HepG2 (cell line): ENCODE measurements around the gene TTLL7. TPM values are rescaled to one million over a fixed set of nuclear protein-coding genes. Genes with fewer than 3 reads are reported as not detected.

ENCODE experiments used
- ATAC-seq: fragments of 200-7000 bp; cut with Tn5 transposase; 3 replicates; pipeline ENCODE4 v1.9.1; 2020; ENCODE audit warnings: mild to moderate bottlenecking, moderate library complexity
- BruUV-seq: library from RNA; stranded (reverse); fragments of 400-500 nt; replicated peaks from 2 replicates; lab custom pipeline; 2021; lab: Mats Ljungman, UMichigan
- CTCF ChIA-PET: fragments of 300-600 bp; formaldehyde crosslinking; extraction: SDS; loops from one replicate; lab custom pipeline; 2021; ENCODE audit warnings: low total read pairs, inconsistent platforms, low intra/inter-chr PET ratio; lab: Yijun Ruan, JAX
- POLR2A ChIA-PET: fragments of 350-600 bp; sonication (Branson Sonifier 250); formaldehyde crosslinking; loops from one replicate; lab custom pipeline; 2020; ENCODE audit warnings: antibody characterized with exemption, inconsistent platforms; lab: Yijun Ruan, JAX
- DNase-seq: peaks from one replicate; pipeline ENCODE4 v3.0.0-alpha.2; 2015; ENCODE audit warnings: low spot score
- FAIRE-seq: peaks from 3 replicates; lab custom pipeline; 2011; peaks lifted over from hg19 to GRCh38; lab: Jason Lieb, UNC
- H2AFZ ChIP-seq: one replicate; pipeline ENCODE4 v1.6.1; 2011; ENCODE audit warnings: low read length, inconsistent platforms
- H3K27ac ChIP-seq: fragments of 300-600 bp; 3 replicates; pipeline ENCODE4 v1.8.0; 2011; ENCODE audit warnings: mixed run types, mild to moderate bottlenecking, mixed read lengths, low read length, inconsistent platforms; ENCODE audit not compliant: insufficient read depth; ENCODE audit errors: extremely low read length
- H3K27me3 ChIP-seq, 2 experiments: fragments of 200-600 bp in 1 of 2; 2 replicates in 1 of 2; 3 replicates in 1 of 2; pipeline versions ENCODE4 v1.6.0 to v1.8.0; 2011; ENCODE audit warnings: low read length in 2 of 2, mild to moderate bottlenecking in 2 of 2, moderate library complexity in 2 of 2, inconsistent platforms in 1 of 2; ENCODE audit not compliant: insufficient read depth in 2 of 2, control insufficient read depth in 1 of 2
- H3K36me3 ChIP-seq, 2 experiments: fragments of 200-600 bp in 1 of 2; replicated peaks in 1 of 2; 2 replicates in 1 of 2; 3 replicates in 1 of 2; pipeline versions ENCODE4 v1.5.1 to v1.8.0; 2011; ENCODE audit warnings: low read length in 2 of 2, inconsistent platforms in 1 of 2; ENCODE audit not compliant: insufficient read depth in 2 of 2, control insufficient read depth in 1 of 2
- H3K4me1 ChIP-seq: 2 replicates; pipeline ENCODE4 v1.5.1; 2012; ENCODE audit warnings: low read length, inconsistent platforms; ENCODE audit not compliant: insufficient read depth
- H3K4me2 ChIP-seq: 2 replicates; pipeline ENCODE4 v1.6.0; 2011; ENCODE audit warnings: low read depth, low read length, inconsistent platforms
- H3K4me3 ChIP-seq, 3 experiments: fragments of 200-600 bp in 1 of 3; sonication (generic), shearing (Covaris generic) in 1 of 3; replicated peaks in 1 of 3; 2 replicates each; pipeline ENCODE4 v1.5.1; 2011 to 2016; ENCODE audit warnings: low read length in 3 of 3, inconsistent platforms in 2 of 3, low read depth in 2 of 3, mild to moderate bottlenecking in 2 of 3, control low read depth in 1 of 3, mixed read lengths in 1 of 3; ENCODE audit not compliant: insufficient read depth in 1 of 3
- H3K79me2 ChIP-seq: one replicate; pipeline ENCODE4 v1.6.1; 2011; ENCODE audit warnings: low read length, inconsistent platforms; ENCODE audit not compliant: insufficient read depth
- H3K9ac ChIP-seq: 2 replicates; pipeline ENCODE4 v1.6.0; 2011; ENCODE audit warnings: mild to moderate bottlenecking, low read depth, low read length, inconsistent platforms; ENCODE audit not compliant: insufficient read depth
- H3K9me3 ChIP-seq: 2 replicates; pipeline ENCODE4 v1.5.1; 2012; ENCODE audit warnings: mild to moderate bottlenecking, low read length
- H4K20me1 ChIP-seq: 2 replicates; pipeline ENCODE4 v1.6.0; 2011; ENCODE audit warnings: inconsistent platforms, mild to moderate bottlenecking, low read length, moderate library complexity; ENCODE audit not compliant: insufficient read depth
- CHD4 ChIP-seq: fragments of 200-600 bp; sonication (generic); IDR thresholded peaks from 2 replicates; pipeline ENCODE4 v1.7.0; 2017; ENCODE audit warnings: mild to moderate bottlenecking, low read length, borderline replicate concordance
- EED ChIP-seq: sonication (generic); formaldehyde crosslinking; IDR thresholded peaks from 2 replicates; pipeline ENCODE4 v1.5.0; 2020; ENCODE audit warnings: mild to moderate bottlenecking, missing genetic modification reagents
- FOXJ3 ChIP-seq: sonication (generic); formaldehyde crosslinking; IDR thresholded peaks from 2 replicates; pipeline ENCODE4 v1.4.0; 2020; ENCODE audit warnings: missing genetic modification reagents, mild to moderate bottlenecking, borderline replicate concordance
- FOXK2 ChIP-seq: fragments of 450-650 bp; IDR thresholded peaks from 2 replicates; pipeline ENCODE4 v1.6.1; 2016
- SRF ChIP-seq: IDR thresholded peaks from 2 replicates; pipeline ENCODE4 v1.6.1; 2011; ENCODE audit warnings: mild to moderate bottlenecking, low read depth, low read length, moderate library complexity
- ZBTB1 ChIP-seq: sonication (generic); formaldehyde crosslinking; IDR thresholded peaks from 2 replicates; pipeline ENCODE4 v1.4.0; 2020; ENCODE audit warnings: missing genetic modification reagents, borderline replicate concordance
- ZNF256 ChIP-seq: sonication (generic); formaldehyde crosslinking; conservative IDR thresholded peaks from 2 replicates; pipeline ENCODE4 v1.4.0; 2020; ENCODE audit warnings: missing genetic modification reagents
- ZNF3 ChIP-seq: IDR thresholded peaks from 2 replicates; pipeline ENCODE4 v1.7.0; 2017; ENCODE audit warnings: inconsistent platforms
- WGBS: methylation state at CpG from one replicate; pipeline ENCODE4 v1.1.6; 2017; ENCODE audit warnings: low lambda C conversion rate; 5-methylcytosine and 5-hydroxymethylcytosine counted together
- in situ Hi-C: cut with HindIII; loops from 2 replicates; pipeline ENCODE4 v1.10.0; 2017; ENCODE audit warnings: low pct_unique_long_range_greater_than_20kb; ENCODE audit not compliant: extremely low pct_ligation_motif_present
- intact Hi-C: fragments of 100-400 bp; cut with micrococcal nuclease; formaldehyde crosslinking; loops from one replicate; pipeline ENCODE4 v1.10.0; 2022; ENCODE audit not compliant: unreplicated experiment
- polyA plus RNA-seq, 8 experiments: library from polyadenylated mRNA; depleted of rRNA in 3 of 8; stranded (reverse) in 7 of 8; unstranded in 1 of 8; fragments of >200 nt; fragmentation: Illumina TruSeq in 4 of 8; extraction: Trizol in 4 of 8; gene quantifications; 2 replicates each; pipeline versions ENCODE4 v1.2.1 to v1.2.3, GENCODE V29; 2011 to 2016; ENCODE audit warnings: low read depth in 4 of 8, missing spikeins in 1 of 8, mixed read lengths in 1 of 8; ENCODE audit not compliant: insufficient read depth in 1 of 8
- total RNA-seq, 5 experiments: library from RNA; depleted of rRNA; stranded (reverse); fragments of >200 nt; fragmentation: Illumina TruSeq; extraction: Trizol; gene quantifications; 2 replicates each; pipeline ENCODE4 v1.2.3, GENCODE V29; 2016; ENCODE audit warnings: low read depth in 1 of 5
- TF ChIP-seq, protein P1 (sequence below): IDR thresholded peaks from 2 replicates; pipeline ENCODE4 v1.6.1; 2012; ENCODE audit warnings: inconsistent platforms
- TF ChIP-seq, protein P2 (sequence below): sonication (generic); formaldehyde crosslinking; IDR thresholded peaks from 2 replicates; pipeline ENCODE4 v1.5.1; 2020; ENCODE audit warnings: missing genetic modification reagents, mild to moderate bottlenecking, borderline replicate concordance
- TF ChIP-seq, protein P3 (sequence below), 2 experiments: IDR thresholded peaks; 2 replicates each; pipeline ENCODE4 v1.6.1; 2011 to 2012; ENCODE audit warnings: low read length in 2 of 2, borderline replicate concordance in 1 of 2, low read depth in 1 of 2, mild to moderate bottlenecking in 1 of 2, moderate library complexity in 1 of 2

The TTLL7 gene
- total and polyA plus RNA-seq, 2 of the 13 experiments (the other 11 are each of a cell fraction or from before 2014, with no cell fraction given) = 0.07 to 0.22 TPM

DNA sequence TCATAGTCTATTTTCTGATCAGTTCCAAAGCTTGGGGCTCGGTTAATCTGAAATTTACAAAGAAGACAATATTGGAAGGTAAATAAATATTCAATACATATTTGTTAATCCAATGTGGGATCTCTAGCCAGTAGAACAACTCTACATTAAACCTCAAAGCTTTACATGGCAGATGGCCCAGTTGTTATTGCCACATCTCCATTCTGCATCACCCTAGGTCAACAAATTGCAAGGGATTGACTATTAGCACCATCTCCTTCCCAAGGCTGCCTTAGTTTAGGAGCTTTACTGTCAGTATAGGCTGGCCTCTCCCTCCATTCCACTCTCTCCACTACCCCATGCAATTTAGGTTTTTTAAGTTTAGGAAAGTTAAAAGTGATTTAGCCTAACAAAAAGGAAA is 69.7 kb downstream of the TTLL7 start:
- H3K27me3 ChIP-seq = no peaks in the 10 kb centered on the region
- no peak overlapping the region for H3K4me3 ChIP-seq
- DNase-seq (no peak), FAIRE-seq (no peak), ATAC-seq (no peak)
- no peaks in the 10 kb centered on the region for H3K79me2 ChIP-seq
- no peaks in the 10 kb centered on the region for H3K36me3 ChIP-seq
- TF ChIP-seq ZNF3 (CRISPR knock-in tag) = no peak
- no peak overlapping the region for H3K4me2 ChIP-seq
- no peaks in the 10 kb centered on the region for H3K9me3 ChIP-seq
- no peaks in the 10 kb centered on the region for H3K4me1 ChIP-seq
- no peak overlapping the region for H3K9ac ChIP-seq
- POLR2A ChIA-PET = no interaction called here
- 31% methylated on average over 1 of the region's 1 CpG for WGBS
- intact Hi-C loops = no loop called here
- CTCF ChIA-PET = no interaction called here
- in situ Hi-C loops = loop anchor here (10.0 to 25.0 kb wide), 3 partner anchors 196 to 826 kb away; no protein-coding TSS in a partner anchor
- no peak overlapping the region for H3K27ac ChIP-seq
- BruUV-seq = no TSS peak
- no peaks in the 10 kb centered on the region for H4K20me1 ChIP-seq
- H2AFZ ChIP-seq = no peak overlapping the region

DNA sequence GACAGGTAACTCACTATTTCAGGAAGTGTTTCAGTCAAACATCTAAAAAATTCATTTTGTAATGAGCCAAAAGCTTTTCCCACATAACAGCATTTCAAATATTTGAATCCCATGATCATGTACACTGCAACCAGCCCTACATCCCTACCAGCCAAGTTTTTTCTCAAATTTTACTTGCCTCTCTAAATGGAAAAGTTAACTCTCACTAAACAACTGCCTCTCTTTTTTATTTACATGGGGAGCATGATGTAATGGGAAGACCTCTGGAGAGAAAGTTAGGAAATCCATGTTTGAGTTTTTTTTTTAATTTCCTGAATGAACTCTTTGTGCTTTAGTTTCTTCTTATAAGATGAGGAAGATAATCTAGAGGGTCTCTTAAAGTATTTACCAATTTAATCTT is 70.5 kb downstream of the TTLL7 start:
- no peaks in the 10 kb centered on the region for H3K79me2 ChIP-seq
- in situ Hi-C loops = loop anchor here (10.0 to 25.0 kb wide), 3 partner anchors 196 to 826 kb away; no protein-coding TSS in a partner anchor
- H4K20me1 ChIP-seq = no peaks in the 10 kb centered on the region
- no peaks in the 10 kb centered on the region for H3K4me1 ChIP-seq
- no peak for ATAC-seq
- no peak overlapping the region for H3K9ac ChIP-seq
- H3K36me3 ChIP-seq = no peaks in the 10 kb centered on the region
- no peak overlapping the region for H2AFZ ChIP-seq
- no TSS peak for BruUV-seq
- TF ChIP-seq FOXJ3 (CRISPR knock-in tag) = no peak
- TF ChIP-seq, protein P1, sequence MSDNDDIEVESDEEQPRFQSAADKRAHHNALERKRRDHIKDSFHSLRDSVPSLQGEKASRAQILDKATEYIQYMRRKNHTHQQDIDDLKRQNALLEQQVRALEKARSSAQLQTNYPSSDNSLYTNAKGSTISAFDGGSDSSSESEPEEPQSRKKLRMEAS = no peak
- TF ChIP-seq FOXK2 = no peak
- TF ChIP-seq ZBTB1 (CRISPR knock-in tag) = no peak
- TF ChIP-seq EED (CRISPR knock-in tag) = no peak
- no peak for TF ChIP-seq ZNF256
- TF ChIP-seq, protein P2, sequence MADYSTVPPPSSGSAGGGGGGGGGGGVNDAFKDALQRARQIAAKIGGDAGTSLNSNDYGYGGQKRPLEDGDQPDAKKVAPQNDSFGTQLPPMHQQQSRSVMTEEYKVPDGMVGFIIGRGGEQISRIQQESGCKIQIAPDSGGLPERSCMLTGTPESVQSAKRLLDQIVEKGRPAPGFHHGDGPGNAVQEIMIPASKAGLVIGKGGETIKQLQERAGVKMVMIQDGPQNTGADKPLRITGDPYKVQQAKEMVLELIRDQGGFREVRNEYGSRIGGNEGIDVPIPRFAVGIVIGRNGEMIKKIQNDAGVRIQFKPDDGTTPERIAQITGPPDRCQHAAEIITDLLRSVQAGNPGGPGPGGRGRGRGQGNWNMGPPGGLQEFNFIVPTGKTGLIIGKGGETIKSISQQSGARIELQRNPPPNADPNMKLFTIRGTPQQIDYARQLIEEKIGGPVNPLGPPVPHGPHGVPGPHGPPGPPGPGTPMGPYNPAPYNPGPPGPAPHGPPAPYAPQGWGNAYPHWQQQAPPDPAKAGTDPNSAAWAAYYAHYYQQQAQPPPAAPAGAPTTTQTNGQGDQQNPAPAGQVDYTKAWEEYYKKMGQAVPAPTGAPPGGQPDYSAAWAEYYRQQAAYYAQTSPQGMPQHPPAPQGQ (CRISPR knock-in tag) = no peak
- TF ChIP-seq, protein P3, sequence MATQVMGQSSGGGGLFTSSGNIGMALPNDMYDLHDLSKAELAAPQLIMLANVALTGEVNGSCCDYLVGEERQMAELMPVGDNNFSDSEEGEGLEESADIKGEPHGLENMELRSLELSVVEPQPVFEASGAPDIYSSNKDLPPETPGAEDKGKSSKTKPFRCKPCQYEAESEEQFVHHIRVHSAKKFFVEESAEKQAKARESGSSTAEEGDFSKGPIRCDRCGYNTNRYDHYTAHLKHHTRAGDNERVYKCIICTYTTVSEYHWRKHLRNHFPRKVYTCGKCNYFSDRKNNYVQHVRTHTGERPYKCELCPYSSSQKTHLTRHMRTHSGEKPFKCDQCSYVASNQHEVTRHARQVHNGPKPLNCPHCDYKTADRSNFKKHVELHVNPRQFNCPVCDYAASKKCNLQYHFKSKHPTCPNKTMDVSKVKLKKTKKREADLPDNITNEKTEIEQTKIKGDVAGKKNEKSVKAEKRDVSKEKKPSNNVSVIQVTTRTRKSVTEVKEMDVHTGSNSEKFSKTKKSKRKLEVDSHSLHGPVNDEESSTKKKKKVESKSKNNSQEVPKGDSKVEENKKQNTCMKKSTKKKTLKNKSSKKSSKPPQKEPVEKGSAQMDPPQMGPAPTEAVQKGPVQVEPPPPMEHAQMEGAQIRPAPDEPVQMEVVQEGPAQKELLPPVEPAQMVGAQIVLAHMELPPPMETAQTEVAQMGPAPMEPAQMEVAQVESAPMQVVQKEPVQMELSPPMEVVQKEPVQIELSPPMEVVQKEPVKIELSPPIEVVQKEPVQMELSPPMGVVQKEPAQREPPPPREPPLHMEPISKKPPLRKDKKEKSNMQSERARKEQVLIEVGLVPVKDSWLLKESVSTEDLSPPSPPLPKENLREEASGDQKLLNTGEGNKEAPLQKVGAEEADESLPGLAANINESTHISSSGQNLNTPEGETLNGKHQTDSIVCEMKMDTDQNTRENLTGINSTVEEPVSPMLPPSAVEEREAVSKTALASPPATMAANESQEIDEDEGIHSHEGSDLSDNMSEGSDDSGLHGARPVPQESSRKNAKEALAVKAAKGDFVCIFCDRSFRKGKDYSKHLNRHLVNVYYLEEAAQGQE (IDR thresholded peaks at IDR 0.05; ENCODE audit: borderline replicate concordance in 1 of 2, low read depth in 1 of 2, low read length in 2 of 2) = no peak
- TF ChIP-seq CHD4 = no peak
- TF ChIP-seq SRF = no peak
- no peak overlapping the region for H3K4me3 ChIP-seq
- H3K27ac ChIP-seq = no peak overlapping the region
- no peak for DNase-seq
- no peaks in the 10 kb centered on the region for H3K27me3 ChIP-seq
- ChIA-PET CTCF (no interaction called here), POLR2A (no interaction called here)
- H3K4me2 ChIP-seq = no peak overlapping the region
- no peak for FAIRE-seq
- intact Hi-C loops = no loop called here
- H3K9me3 ChIP-seq = no peaks in the 10 kb centered on the region
